GM23338 (cell line): ENCODE data around the gene INO80. TPM values are rescaled to one million over a fixed set of nuclear protein-coding genes. Genes with fewer than 3 reads are reported as not detected.

ENCODE experiments used
- ATAC-seq: fragments of 200-7000 bp; cut with Tn5 transposase; 3 replicates; pipeline ENCODE4 v1.9.1; 2020
- DNase-seq: peaks from one replicate; pipeline ENCODE4 v3.0.0-alpha.2; 2015; ENCODE audit warnings: low spot score
- H2AFZ ChIP-seq: fragments of 200-600 bp; sonication (generic); 2 replicates; pipeline ENCODE4 v1.8.0; 2016; ENCODE audit warnings: antibody characterized with exemption, mild to moderate bottlenecking, moderate library complexity
- H3F3A ChIP-seq: fragments of 200-600 bp; sonication (generic); replicated peaks from 2 replicates; pipeline ENCODE4 v1.8.0; 2017; ENCODE audit warnings: antibody characterized with exemption, mixed run types, low read depth
- H3K27ac ChIP-seq: fragments of 200-600 bp; sonication (generic); 2 replicates; pipeline ENCODE4 v1.6.1; 2016; ENCODE audit warnings: low read depth
- H3K27me3 ChIP-seq: fragments of 200-600 bp; sonication (generic); 2 replicates; pipeline ENCODE4 v1.8.0; 2016; ENCODE audit warnings: mild to moderate bottlenecking, mixed run types, moderate library complexity; ENCODE audit not compliant: insufficient read depth
- H3K36me3 ChIP-seq: fragments of 200-600 bp; sonication (generic); 2 replicates; pipeline ENCODE4 v1.8.0; 2016; ENCODE audit warnings: mild to moderate bottlenecking; ENCODE audit not compliant: insufficient read depth
- H3K4me1 ChIP-seq: fragments of 200-600 bp; sonication (generic); 2 replicates; pipeline ENCODE4 v1.8.0; 2016; ENCODE audit warnings: mild to moderate bottlenecking, moderate library complexity; ENCODE audit not compliant: insufficient read depth
- H3K4me2 ChIP-seq: fragments of 200-600 bp; sonication (generic); 2 replicates; pipeline ENCODE4 v1.7.1; 2017; ENCODE audit warnings: mixed run types
- H3K4me3 ChIP-seq: fragments of 200-600 bp; sonication (generic); 2 replicates; pipeline ENCODE4 v1.6.1; 2016; ENCODE audit warnings: mixed run types
- H3K79me2 ChIP-seq: fragments of 200-600 bp; sonication (generic); replicated peaks from 2 replicates; pipeline ENCODE4 v1.8.0; 2017; ENCODE audit warnings: mild to moderate bottlenecking; ENCODE audit not compliant: insufficient read depth
- H3K9me2 ChIP-seq: fragments of 200-600 bp; sonication (generic); 2 replicates; pipeline ENCODE4 v1.8.0; 2017; ENCODE audit not compliant: insufficient read depth
- H4K20me1 ChIP-seq: fragments of 200-600 bp; sonication (generic); replicated peaks from 2 replicates; pipeline ENCODE4 v1.8.0; 2017; ENCODE audit warnings: mild to moderate bottlenecking; ENCODE audit not compliant: insufficient read depth
- H3K27ac Mint-ChIP-seq: 2 replicates; pipeline ENCODE4 v1.8.0; 2020; ENCODE audit warnings: inconsistent platforms, mild to moderate bottlenecking, moderate library complexity, mixed read lengths
- H3K27me3 Mint-ChIP-seq: 3 replicates; pipeline ENCODE4 v1.8.0; 2022; ENCODE audit warnings: low read depth, mild to moderate bottlenecking, moderate library complexity, mixed read lengths, inconsistent platforms; ENCODE audit not compliant: insufficient read depth, poor library complexity
- H3K36me3 Mint-ChIP-seq: 3 replicates; pipeline ENCODE4 v1.8.0; 2021; ENCODE audit warnings: low read depth, mild to moderate bottlenecking, inconsistent platforms, moderate library complexity, mixed read lengths
- H3K4me1 Mint-ChIP-seq: 3 replicates; pipeline ENCODE4 v1.8.0; 2020; ENCODE audit warnings: mild to moderate bottlenecking, inconsistent platforms, mixed read lengths
- H3K4me3 Mint-ChIP-seq: 3 replicates; pipeline ENCODE4 v1.8.0; 2021; ENCODE audit warnings: moderate library complexity, mild to moderate bottlenecking, inconsistent platforms, mixed read lengths
- H3K9me3 Mint-ChIP-seq: 3 replicates; pipeline ENCODE4 v1.8.0; 2020; ENCODE audit warnings: moderate library complexity, mild to moderate bottlenecking, inconsistent platforms, mixed read lengths
- CTCF ChIP-seq, 2 experiments: fragments of 200-600 bp in 1 of 2; sonication (generic) in 1 of 2; conservative IDR thresholded peaks; 2 replicates each; pipeline versions ENCODE4 v1.5.1 to v1.6.1; 2016 to 2017; ENCODE audit warnings: antibody characterized with exemption in 2 of 2, low read depth in 2 of 2, mild to moderate bottlenecking in 2 of 2, moderate library complexity in 1 of 2
- EZH2 ChIP-seq: fragments of 200-600 bp; sonication (generic); IDR thresholded peaks from one replicate; pipeline ENCODE4 v1.8.0; 2017; ENCODE audit warnings: antibody characterized with exemption, mild to moderate bottlenecking, low read depth; ENCODE audit not compliant: unreplicated experiment
- EZH2phosphoT487 ChIP-seq: fragments of 200-600 bp; sonication (generic); IDR thresholded peaks from one replicate; pipeline ENCODE4 v1.8.1; 2018; ENCODE audit warnings: antibody characterized with exemption; ENCODE audit not compliant: unreplicated experiment
- NANOG ChIP-seq: IDR thresholded peaks from 2 replicates; pipeline ENCODE4 v1.6.1; 2016; ENCODE audit warnings: antibody characterized with exemption, borderline replicate concordance
- POLR2AphosphoS5 ChIP-seq: IDR thresholded peaks from 2 replicates; pipeline ENCODE4 v1.6.1; 2016; ENCODE audit warnings: antibody characterized with exemption, low read depth
- STAT1 ChIP-seq: IDR thresholded peaks from one replicate; pipeline ENCODE4 v1.6.1; 2016; ENCODE audit warnings: antibody characterized with exemption; ENCODE audit not compliant: unreplicated experiment
- ZNF114 ChIP-seq: fragments of 250-450 bp; sonication (Bioruptor Pico); IDR thresholded peaks from 2 replicates; pipeline ENCODE4 v1.5.0; 2020; ENCODE audit warnings: mild to moderate bottlenecking, moderate library complexity
- ZNF331 ChIP-seq: fragments of 250-450 bp; sonication (Bioruptor Pico); IDR thresholded peaks from 2 replicates; pipeline ENCODE4 v1.5.0; 2020; ENCODE audit warnings: low read depth, mild to moderate bottlenecking, moderate library complexity
- polyA plus RNA-seq: library from polyadenylated mRNA; unstranded; fragments of >200 nt; fragmentation: Nextera tagmentation; extraction: Ambion mirVana; gene quantifications from 2 replicates; pipeline ENCODE4 v1.2.1, GENCODE V29; 2016
- total RNA-seq: library from RNA; depleted of rRNA; stranded (reverse); fragments of >200 nt; shearing (Covaris generic); gene quantifications from 2 replicates; pipeline ENCODE4 v1.2.3, GENCODE V29; 2014
- TF ChIP-seq, protein P1 (sequence below): IDR thresholded peaks from one replicate; pipeline ENCODE4 v1.6.1; 2018; ENCODE audit warnings: antibody characterized with exemption; ENCODE audit not compliant: unreplicated experiment
- TF ChIP-seq, protein P2 (sequence below): fragments of 250-450 bp; sonication (Bioruptor Pico); IDR thresholded peaks from 2 replicates; pipeline ENCODE4 v1.5.0; 2020; ENCODE audit warnings: mild to moderate bottlenecking, moderate library complexity

Gene INO80
- total and polyA plus RNA-seq, 2 experiments from 2014 or later = 6.5 to 24.9 TPM

DNA sequence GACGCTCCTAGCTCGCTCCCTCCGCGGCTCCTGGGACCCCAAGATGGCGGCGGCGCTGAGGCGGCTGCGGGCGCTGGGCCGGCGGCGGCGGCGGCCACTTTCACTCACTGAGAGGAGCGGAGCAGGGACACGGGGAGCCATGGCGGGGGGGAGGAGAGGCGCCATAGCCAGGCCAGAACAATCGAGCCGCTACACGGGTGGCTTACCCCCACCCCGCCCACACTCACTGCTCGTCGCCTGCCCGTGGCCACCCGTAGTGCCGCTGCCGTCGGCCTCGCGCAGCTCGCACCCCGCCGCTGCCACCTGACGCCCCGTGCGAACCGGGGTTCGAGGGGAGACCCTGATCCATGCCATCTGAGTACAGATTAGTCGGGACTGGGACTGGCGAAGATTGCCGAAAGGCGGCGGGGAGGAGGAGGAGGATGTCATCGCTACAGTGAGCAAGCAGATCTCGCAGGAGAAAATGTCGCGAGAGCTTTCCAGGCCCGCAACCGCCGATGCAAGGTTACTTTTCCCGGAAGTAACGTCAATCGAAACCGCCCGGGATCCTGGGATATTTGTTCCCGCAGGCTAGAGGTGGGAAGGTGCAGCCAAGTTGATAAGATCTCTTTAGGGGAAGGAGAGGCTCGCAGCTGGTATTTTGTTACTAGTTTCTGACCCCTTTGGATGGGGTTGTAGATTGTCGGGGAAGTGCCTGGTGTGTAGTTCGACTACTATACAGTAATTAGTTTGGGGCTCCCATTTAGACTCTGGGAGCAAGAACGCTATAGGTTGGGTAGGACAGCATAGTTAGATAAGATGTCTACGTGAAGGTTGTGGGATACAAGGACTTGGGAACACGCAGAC, at the start of gene INO80 (continued):
- TF ChIP-seq NANOG = no peak
- no peak for TF ChIP-seq CTCF (conservative IDR thresholded peaks at IDR 0.05; ENCODE audit: low read depth in 2 of 2)
- no peak for TF ChIP-seq STAT1
- TF ChIP-seq EZH2phosphoT487 = no peak

DNA sequence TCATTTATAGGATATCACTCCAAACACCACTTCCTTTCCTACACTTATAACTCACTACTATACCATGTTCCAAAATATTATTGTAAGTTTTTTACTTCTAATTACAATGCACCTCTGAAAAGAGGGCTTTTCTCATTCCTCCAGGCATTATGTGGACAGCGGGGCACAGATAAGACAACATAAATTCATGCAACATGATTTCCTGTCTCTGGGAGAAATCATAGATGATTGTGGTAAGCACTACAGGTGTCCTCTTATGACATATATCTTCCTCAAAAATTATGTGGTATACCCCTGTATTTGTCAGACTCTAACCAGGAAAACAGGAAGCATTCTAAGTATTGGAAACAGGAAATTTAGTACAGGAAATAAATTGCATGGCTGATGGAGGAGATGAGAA, 45.7 kb upstream of the INO80 start:
- Mint-ChIP-seq H3K9me3 (no peaks in the 10 kb centered on the region), H3K36me3 (no peaks in the 10 kb centered on the region), H3K27ac (no peak overlapping the region), H3K27me3 (no peaks in the 10 kb centered on the region), H3K4me3 (no peak overlapping the region), H3K4me1 (no peaks in the 10 kb centered on the region)
- H4K20me1 ChIP-seq = no peaks in the 10 kb centered on the region
- ATAC-seq (no peak), DNase-seq (no peak)
- no peaks in the 10 kb centered on the region for H3K9me2 ChIP-seq
- no peaks in the 10 kb centered on the region for H3K27me3 ChIP-seq
- H3K4me3 ChIP-seq = no peak overlapping the region
- H3K27ac ChIP-seq = no peak overlapping the region
- H3K4me1 ChIP-seq = no peaks in the 10 kb centered on the region
- H3K79me2 ChIP-seq = no peaks in the 10 kb centered on the region
- H2AFZ ChIP-seq = no peak overlapping the region
- no peaks in the 10 kb centered on the region for H3F3A ChIP-seq
- no peaks in the 10 kb centered on the region for H3K36me3 ChIP-seq
- no peak overlapping the region for H3K4me2 ChIP-seq
- TF ChIP-seq NANOG (no peak), ZNF114 (CRISPR knock-in tag) (no peak), CTCF (conservative IDR thresholded peaks at IDR 0.05; ENCODE audit: low read depth in 2 of 2) (no peak), ZNF331 (CRISPR knock-in tag) (no peak), EZH2 (no peak), POLR2AphosphoS5 (no peak), STAT1 (no peak), EZH2phosphoT487 (no peak)
- TF ChIP-seq, protein P1, sequence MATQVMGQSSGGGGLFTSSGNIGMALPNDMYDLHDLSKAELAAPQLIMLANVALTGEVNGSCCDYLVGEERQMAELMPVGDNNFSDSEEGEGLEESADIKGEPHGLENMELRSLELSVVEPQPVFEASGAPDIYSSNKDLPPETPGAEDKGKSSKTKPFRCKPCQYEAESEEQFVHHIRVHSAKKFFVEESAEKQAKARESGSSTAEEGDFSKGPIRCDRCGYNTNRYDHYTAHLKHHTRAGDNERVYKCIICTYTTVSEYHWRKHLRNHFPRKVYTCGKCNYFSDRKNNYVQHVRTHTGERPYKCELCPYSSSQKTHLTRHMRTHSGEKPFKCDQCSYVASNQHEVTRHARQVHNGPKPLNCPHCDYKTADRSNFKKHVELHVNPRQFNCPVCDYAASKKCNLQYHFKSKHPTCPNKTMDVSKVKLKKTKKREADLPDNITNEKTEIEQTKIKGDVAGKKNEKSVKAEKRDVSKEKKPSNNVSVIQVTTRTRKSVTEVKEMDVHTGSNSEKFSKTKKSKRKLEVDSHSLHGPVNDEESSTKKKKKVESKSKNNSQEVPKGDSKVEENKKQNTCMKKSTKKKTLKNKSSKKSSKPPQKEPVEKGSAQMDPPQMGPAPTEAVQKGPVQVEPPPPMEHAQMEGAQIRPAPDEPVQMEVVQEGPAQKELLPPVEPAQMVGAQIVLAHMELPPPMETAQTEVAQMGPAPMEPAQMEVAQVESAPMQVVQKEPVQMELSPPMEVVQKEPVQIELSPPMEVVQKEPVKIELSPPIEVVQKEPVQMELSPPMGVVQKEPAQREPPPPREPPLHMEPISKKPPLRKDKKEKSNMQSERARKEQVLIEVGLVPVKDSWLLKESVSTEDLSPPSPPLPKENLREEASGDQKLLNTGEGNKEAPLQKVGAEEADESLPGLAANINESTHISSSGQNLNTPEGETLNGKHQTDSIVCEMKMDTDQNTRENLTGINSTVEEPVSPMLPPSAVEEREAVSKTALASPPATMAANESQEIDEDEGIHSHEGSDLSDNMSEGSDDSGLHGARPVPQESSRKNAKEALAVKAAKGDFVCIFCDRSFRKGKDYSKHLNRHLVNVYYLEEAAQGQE = no peak
- TF ChIP-seq, protein P2, sequence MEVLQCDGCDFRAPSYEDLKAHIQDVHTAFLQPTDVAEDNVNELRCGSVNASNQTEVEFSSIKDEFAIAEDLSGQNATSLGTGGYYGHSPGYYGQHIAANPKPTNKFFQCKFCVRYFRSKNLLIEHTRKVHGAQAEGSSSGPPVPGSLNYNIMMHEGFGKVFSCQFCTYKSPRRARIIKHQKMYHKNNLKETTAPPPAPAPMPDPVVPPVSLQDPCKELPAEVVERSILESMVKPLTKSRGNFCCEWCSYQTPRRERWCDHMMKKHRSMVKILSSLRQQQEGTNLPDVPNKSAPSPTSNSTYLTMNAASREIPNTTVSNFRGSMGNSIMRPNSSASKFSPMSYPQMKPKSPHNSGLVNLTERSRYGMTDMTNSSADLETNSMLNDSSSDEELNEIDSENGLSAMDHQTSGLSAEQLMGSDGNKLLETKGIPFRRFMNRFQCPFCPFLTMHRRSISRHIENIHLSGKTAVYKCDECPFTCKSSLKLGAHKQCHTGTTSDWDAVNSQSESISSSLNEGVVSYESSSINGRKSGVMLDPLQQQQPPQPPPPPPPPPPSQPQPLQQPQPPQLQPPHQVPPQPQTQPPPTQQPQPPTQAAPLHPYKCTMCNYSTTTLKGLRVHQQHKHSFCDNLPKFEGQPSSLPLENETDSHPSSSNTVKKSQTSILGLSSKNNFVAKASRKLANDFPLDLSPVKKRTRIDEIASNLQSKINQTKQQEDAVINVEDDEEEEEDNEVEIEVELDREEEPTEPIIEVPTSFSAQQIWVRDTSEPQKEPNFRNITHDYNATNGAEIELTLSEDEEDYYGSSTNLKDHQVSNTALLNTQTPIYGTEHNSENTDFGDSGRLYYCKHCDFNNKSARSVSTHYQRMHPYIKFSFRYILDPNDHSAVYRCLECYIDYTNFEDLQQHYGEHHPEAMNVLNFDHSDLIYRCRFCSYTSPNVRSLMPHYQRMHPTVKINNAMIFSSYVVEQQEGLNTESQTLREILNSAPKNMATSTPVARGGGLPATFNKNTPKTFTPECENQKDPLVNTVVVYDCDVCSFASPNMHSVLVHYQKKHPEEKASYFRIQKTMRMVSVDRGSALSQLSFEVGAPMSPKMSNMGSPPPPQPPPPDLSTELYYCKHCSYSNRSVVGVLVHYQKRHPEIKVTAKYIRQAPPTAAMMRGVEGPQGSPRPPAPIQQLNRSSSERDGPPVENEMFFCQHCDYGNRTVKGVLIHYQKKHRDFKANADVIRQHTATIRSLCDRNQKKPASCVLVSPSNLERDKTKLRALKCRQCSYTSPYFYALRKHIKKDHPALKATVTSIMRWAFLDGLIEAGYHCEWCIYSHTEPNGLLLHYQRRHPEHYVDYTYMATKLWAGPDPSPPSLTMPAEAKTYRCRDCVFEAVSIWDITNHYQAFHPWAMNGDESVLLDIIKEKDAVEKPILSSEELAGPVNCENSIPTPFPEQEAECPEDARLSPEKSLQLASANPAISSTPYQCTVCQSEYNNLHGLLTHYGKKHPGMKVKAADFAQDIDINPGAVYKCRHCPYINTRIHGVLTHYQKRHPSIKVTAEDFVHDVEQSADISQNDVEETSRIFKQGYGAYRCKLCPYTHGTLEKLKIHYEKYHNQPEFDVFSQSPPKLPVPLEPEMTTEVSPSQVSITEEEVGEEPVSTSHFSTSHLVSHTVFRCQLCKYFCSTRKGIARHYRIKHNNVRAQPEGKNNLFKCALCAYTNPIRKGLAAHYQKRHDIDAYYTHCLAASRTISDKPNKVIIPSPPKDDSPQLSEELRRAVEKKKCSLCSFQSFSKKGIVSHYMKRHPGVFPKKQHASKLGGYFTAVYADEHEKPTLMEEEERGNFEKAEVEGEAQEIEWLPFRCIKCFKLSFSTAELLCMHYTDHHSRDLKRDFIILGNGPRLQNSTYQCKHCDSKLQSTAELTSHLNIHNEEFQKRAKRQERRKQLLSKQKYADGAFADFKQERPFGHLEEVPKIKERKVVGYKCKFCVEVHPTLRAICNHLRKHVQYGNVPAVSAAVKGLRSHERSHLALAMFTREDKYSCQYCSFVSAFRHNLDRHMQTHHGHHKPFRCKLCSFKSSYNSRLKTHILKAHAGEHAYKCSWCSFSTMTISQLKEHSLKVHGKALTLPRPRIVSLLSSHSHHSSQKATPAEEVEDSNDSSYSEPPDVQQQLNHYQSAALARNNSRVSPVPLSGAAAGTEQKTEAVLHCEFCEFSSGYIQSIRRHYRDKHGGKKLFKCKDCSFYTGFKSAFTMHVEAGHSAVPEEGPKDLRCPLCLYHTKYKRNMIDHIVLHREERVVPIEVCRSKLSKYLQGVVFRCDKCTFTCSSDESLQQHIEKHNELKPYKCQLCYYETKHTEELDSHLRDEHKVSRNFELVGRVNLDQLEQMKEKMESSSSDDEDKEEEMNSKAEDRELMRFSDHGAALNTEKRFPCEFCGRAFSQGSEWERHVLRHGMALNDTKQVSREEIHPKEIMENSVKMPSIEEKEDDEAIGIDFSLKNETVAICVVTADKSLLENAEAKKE (CRISPR knock-in tag) = no peak
